GM23248 (cell line): ENCODE data around the gene GNPTG.

ENCODE experiments used
- EZH2 ChIP-seq: fragments of 200-600 bp; sonication (generic); IDR thresholded peaks from 2 replicates; pipeline ENCODE4 v1.6.1; 2018; ENCODE audit warnings: antibody characterized with exemption, mild to moderate bottlenecking; ENCODE audit not compliant: insufficient read depth, poor library complexity, severe bottlenecking
- EZH2phosphoT487 ChIP-seq: fragments of 200-600 bp; sonication (generic); IDR thresholded peaks from 2 replicates; pipeline ENCODE4 v1.6.1; 2018; ENCODE audit warnings: antibody characterized with exemption, moderate library complexity, mild to moderate bottlenecking, low read depth; ENCODE audit not compliant: insufficient read depth

GRCh38 chr16:1344499-1344898 lies 7.2 kb upstream of the GNPTG start:
- TF ChIP-seq EZH2 (no peak), EZH2phosphoT487 (no peak)
